ENCODE data around the gene RPL27. TPM values are rescaled to one million over a fixed set of nuclear protein-coding genes. Genes with fewer than 3 reads are reported as not detected.
A peak's percentile ranks its signal among the peaks of the same experiment; 100 is the strongest.

Gene RPL27
- total RNA-seq, 4 donors from 2014 or later = 243 to 836 (median 677) TPM

GRCh38 chr17:43030137-43030767, 32.0 kb downstream of the RPL27 start:
- 66 to 67% methylated on average over 1 to 6 of the region's 6 CpGs for WGBS, 2 donors (ENCODE audit: low coverage in 1 of 2)
- H3K27ac ChIP-seq = peak overlapping the region in 1 of 4 donors; percentile 24
- TF ChIP-seq CTCF (IDR thresholded peaks at IDR 0.05) = no peak
- no peak for DNase-seq
- H3K9me3 ChIP-seq = no peaks in the 10 kb centered on the region
- H3K27me3 ChIP-seq = no peaks in the 10 kb centered on the region
- intact Hi-C loops (cut with DNase I; ENCODE audit: low total_unique reads) = no loop called here
- H3K36me3 ChIP-seq = no peaks in the 10 kb centered on the region
- no peak overlapping the region for H3K4me3 ChIP-seq
- H3K4me1 ChIP-seq = no peaks in the 10 kb centered on the region
- in situ Hi-C loops (cut with MboI; ENCODE audit: low pct_ligation_motif_present in 1 of 4, low pct_unique_long_range_greater_than_20kb in 1 of 4, low sequenced_read_pairs in 3 of 4) = loop anchor here in 2 of 4 donors (5.0 to 25.0 kb wide), 2 partner anchors 92 to 307 kb away; no protein-coding TSS in a partner anchor

GRCh38 chr17:43031666-43032065, 33.4 kb downstream of the RPL27 start:
- 85 to 94% methylated on average over 2 to 3 of the region's 3 CpGs for WGBS, 2 donors (ENCODE audit: low coverage in 1 of 2)
- H3K4me3 ChIP-seq = no peak overlapping the region

GRCh38 chr17:43033948-43034881, 36.0 kb downstream of the RPL27 start:
- Histone ChIP-seq H3K9me3 (no peaks in the 10 kb centered on the region), H3K27ac (no peak overlapping the region), H3K27me3 (no peaks in the 10 kb centered on the region), H3K4me3 (no peak overlapping the region), H3K36me3 (no peaks in the 10 kb centered on the region), H3K4me1 (no peaks in the 10 kb centered on the region)
- in situ Hi-C loops (cut with MboI; ENCODE audit: low pct_ligation_motif_present in 1 of 4, low pct_unique_long_range_greater_than_20kb in 1 of 4, low sequenced_read_pairs in 3 of 4) = loop anchor here in 2 of 4 donors (5.0 to 25.0 kb wide), 2 partner anchors 88 to 303 kb away; no protein-coding TSS in a partner anchor
- WGBS, 2 donors (ENCODE audit: low coverage in 1 of 2) = 62 to 63% methylated on average over 2 to 12 of the region's 12 CpGs
- no peak for DNase-seq
- intact Hi-C loops (cut with DNase I; ENCODE audit: low total_unique reads) = no loop called here
- no peak for TF ChIP-seq POLR2AphosphoS5 (IDR thresholded peaks at IDR 0.05)
- TF ChIP-seq EP300 (IDR thresholded peaks at IDR 0.05; ENCODE audit: low read depth) = no peak
- TF ChIP-seq POLR2A (IDR thresholded peaks at IDR 0.05) = no peak
- TF ChIP-seq CTCF (IDR thresholded peaks at IDR 0.05) = no peak

More at GRCh38 chr17:43031666-43032065, 33.4 kb downstream of the RPL27 start:
- H3K4me1 ChIP-seq = no peaks in the 10 kb centered on the region
- no peak for DNase-seq
- no peak overlapping the region for H3K27ac ChIP-seq
- intact Hi-C loops (cut with DNase I; ENCODE audit: low total_unique reads) (no loop called here), in situ Hi-C loops (cut with MboI; ENCODE audit: low pct_ligation_motif_present in 1 of 4, low pct_unique_long_range_greater_than_20kb in 1 of 4, low sequenced_read_pairs in 3 of 4) (loop anchor here in 2 of 4 donors (5.0 to 25.0 kb wide), 2 partner anchors 91 to 306 kb away; no protein-coding TSS in a partner anchor)
- no peaks in the 10 kb centered on the region for H3K36me3 ChIP-seq
- no peaks in the 10 kb centered on the region for H3K27me3 ChIP-seq
- TF ChIP-seq EP300 (IDR thresholded peaks at IDR 0.05; ENCODE audit: low read depth) (no peak), POLR2A (IDR thresholded peaks at IDR 0.05) (no peak), CTCF (IDR thresholded peaks at IDR 0.05) (no peak), POLR2AphosphoS5 (IDR thresholded peaks at IDR 0.05) (no peak)
- no peaks in the 10 kb centered on the region for H3K9me3 ChIP-seq

- Histone ChIP-seq H3K9me3 (no peaks in the 10 kb centered on the region), H3K4me3 (no peak overlapping the region), H3K36me3 (no peaks in the 10 kb centered on the region), H3K4me1 (no peaks in the 10 kb centered on the region), H3K27ac (no peak overlapping the region), H3K27me3 (no peaks in the 10 kb centered on the region)
- 89% methylated on average over 3 of the region's 3 CpGs; no CpG with 5 or more reads in 1 of the 2 donors for WGBS, 2 donors (ENCODE audit: low coverage in 1 of 2)
- intact Hi-C loops (cut with DNase I; ENCODE audit: low total_unique reads) = no loop called here
- in situ Hi-C loops (cut with MboI; ENCODE audit: low pct_ligation_motif_present in 1 of 4, low pct_unique_long_range_greater_than_20kb in 1 of 4, low sequenced_read_pairs in 3 of 4) = loop anchor here in 2 of 4 donors (5.0 to 25.0 kb wide), 2 partner anchors 87 to 302 kb away; no protein-coding TSS in a partner anchor
- TF ChIP-seq CTCF (IDR thresholded peaks at IDR 0.05) (no peak), POLR2A (IDR thresholded peaks at IDR 0.05) (no peak), POLR2AphosphoS5 (IDR thresholded peaks at IDR 0.05) (no peak), EP300 (IDR thresholded peaks at IDR 0.05; ENCODE audit: low read depth) (no peak)
- no peak for DNase-seq
These were observed 36.7 kb downstream of the RPL27 start for GRCh38 chr17:43034894-43035293.
